NCI-H146 treated with DMSO at 0.1 percent for 48 hours (cell line): Measurements from ENCODE around the gene ERLEC1.
"Not testable (repeated sequence)": the region's sequence is repeated elsewhere in the genome, so short reads cannot be mapped to it uniquely, and the experiment has no call there.

ENCODE experiments used
- DNase-seq: peaks from one replicate; lab custom pipeline; 2025; ENCODE audit not compliant: unreplicated experiment; lab: John Stamatoyannopoulos, UW

Gene ERLEC1

GRCh38 chr2:53828331-53828730 is 41.5 kb downstream of the ERLEC1 start:
- DNase-seq = no peak

- peak; percentile 47 for DNase-seq
Measured at GRCh38 chr2:53829273-53829979, 42.6 kb downstream of the ERLEC1 start.

GRCh38 chr2:53829980-53830290 is 43.1 kb downstream of the ERLEC1 start:
- not testable (repeated sequence) for DNase-seq

GRCh38 chr2:53840580-53840979 is 53.7 kb downstream of the ERLEC1 start:
- no peak for DNase-seq

- DNase-seq = not testable (repeated sequence)
Measured at GRCh38 chr2:53841651-53842050, 54.8 kb downstream of the ERLEC1 start.

GRCh38 chr2:53842891-53843290 is 56.0 kb downstream of the ERLEC1 start:
- no peak for DNase-seq

- DNase-seq = no peak
Measured at GRCh38 chr2:53843595-53843994, 56.8 kb downstream of the ERLEC1 start.

- no peak for DNase-seq
Measured at GRCh38 chr2:53848062-53848461, 61.2 kb downstream of the ERLEC1 start.

GRCh38 chr2:53851052-53851757 is 64.4 kb downstream of the ERLEC1 start:
- DNase-seq = not testable (repeated sequence)

- no peak for DNase-seq
Measured at GRCh38 chr2:53852532-53852931, 65.7 kb downstream of the ERLEC1 start.

GRCh38 chr2:53854678-53855077 is 67.8 kb downstream of the ERLEC1 start:
- DNase-seq = no peak

GRCh38 chr2:53856272-53856671 is 69.4 kb downstream of the ERLEC1 start:
- no peak for DNase-seq

GRCh38 chr2:53859206-53860181 is 72.7 kb downstream of the ERLEC1 start, which contains the start of gene GPR75:
Gene GPR75, minus strand, starts transcription at chr2:53859967. Its CDS starts 5,211 bp downstream, at chr2:53854756.
- no peak for DNase-seq

GRCh38 chr2:53861824-53862223 is 75.0 kb downstream of the ERLEC1 start:
- DNase-seq = no peak

- DNase-seq = no peak
Measured at GRCh38 chr2:53863538-53864227, 76.8 kb downstream of the ERLEC1 start.

- no peak for DNase-seq
Measured at GRCh38 chr2:53865264-53865663, 78.4 kb downstream of the ERLEC1 start.

- no peak for DNase-seq
Measured at GRCh38 chr2:53865962-53866361, 79.1 kb downstream of the ERLEC1 start.

GRCh38 chr2:53867169-53867568 is 80.3 kb downstream of the ERLEC1 start:
- DNase-seq = no peak

GRCh38 chr2:53867773-53868172 is 80.9 kb downstream of the ERLEC1 start:
- DNase-seq = no peak
